Measurements from ENCODE around the gene MBNL1.

The MBNL1 gene

DNA sequence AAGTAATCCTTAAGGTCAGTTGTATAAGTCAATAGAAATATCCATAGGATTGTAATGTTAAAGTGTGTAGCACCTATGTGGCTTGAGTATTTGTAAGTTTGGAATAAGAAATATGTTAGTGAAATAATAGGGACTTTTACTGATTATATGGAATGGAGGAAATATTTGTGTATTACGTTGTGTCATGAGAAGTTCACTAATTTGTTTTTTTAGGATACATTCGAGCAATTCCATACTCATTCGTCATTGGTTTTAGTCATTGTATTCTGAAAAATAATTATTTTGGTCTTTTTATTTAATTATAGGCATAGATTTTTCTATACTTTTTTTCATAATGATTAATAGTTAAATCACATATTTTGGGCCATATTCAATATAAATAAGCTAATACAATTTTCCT lies 21.0 kb downstream of the MBNL1 start:
- Histone ChIP-seq H3K4me3 (no peak overlapping the region), H3K27ac (no peak overlapping the region)

DNA sequence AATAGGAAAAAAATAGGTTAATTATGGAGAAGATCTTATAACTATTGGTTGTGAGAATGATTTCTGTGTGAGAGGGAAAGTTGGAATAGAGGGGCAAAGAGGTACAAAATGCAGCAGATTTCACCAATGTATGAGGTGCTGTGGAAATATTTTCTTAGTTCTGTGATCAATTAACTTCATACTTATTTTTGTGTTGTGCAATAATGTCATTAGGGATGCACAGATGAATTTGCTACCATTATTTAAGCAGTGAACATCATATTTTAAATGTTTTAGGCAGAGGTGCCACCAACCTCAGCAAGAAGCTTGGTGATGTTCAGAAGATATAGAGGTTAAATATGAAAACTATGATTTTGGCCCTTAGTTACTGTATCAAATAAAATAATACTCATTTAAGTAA lies 21.6 kb downstream of the MBNL1 start:
- no peak overlapping the region for H3K4me3 ChIP-seq
- H3K27ac ChIP-seq, result no peak overlapping the region

DNA sequence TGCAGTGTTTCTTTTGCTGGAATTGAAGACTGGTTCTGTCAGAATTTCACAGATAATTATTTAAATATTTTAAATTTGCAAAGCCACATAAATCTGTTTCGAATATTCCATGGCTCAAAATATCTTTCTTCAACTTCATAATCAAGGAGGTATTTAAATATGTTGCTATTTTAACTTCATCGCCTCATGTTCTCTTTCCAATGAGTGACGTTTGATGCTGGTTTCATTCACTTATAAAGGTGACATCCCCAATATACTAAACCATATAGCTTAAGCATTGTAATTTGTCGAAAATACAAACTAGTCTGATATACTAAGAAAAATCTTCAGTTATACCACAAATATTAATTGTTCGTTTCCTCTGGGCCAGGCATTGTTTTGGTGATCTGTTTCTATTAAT lies 22.5 kb downstream of the MBNL1 start:
- no peak overlapping the region for H3K4me3 ChIP-seq
- H3K27ac ChIP-seq, result peak overlapping the region in 1 of 21 experiments; percentile 2

DNA sequence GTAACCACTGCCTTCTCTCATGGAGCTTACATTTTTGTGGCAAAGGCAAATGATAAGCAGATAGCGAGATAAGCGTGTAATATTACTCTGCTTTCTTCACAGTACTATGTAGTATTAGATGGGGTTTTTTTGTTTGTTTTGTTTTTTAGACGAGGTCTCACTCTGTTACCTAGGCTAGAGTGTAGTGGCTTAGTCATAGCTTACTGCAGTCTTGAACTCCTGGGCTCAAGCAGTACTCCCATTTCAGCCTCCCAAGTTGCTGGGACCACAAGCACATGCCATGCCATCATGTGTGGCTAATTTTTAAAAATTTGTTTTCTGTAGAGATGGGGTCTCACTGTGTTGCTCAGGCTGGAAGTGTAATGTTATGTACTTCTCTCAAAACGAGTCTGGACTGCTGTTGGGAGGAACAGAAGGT lies 22.9 kb downstream of the MBNL1 start:
- Histone ChIP-seq H3K4me3 (no peak overlapping the region), H3K27ac (peak overlapping the region in 4 of 21 experiments; percentile 2 to 18 (median 8))

DNA sequence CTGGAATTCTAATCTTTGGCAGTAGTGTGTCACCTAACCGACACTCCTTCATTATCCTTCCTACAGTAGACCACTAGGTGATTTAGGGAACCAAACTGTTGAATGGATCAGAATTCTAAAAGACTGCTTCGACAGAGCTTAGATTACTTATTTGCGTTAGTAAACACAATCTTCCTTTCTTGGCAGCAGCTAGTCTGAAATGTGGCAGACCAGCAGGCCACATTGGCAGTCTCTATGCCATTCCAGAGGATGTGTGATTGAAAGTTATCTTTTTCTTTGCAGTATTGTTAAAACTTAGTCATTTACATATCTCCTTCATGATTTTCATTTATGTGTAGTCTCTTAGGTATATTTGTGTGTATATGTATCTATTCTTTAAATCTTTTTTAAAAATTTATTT lies 23.6 kb downstream of the MBNL1 start:
- H3K27ac ChIP-seq, result peak overlapping the region in 3 of 21 experiments; percentile 0 to 8 (median 7)
- no peak overlapping the region for H3K4me3 ChIP-seq

DNA sequence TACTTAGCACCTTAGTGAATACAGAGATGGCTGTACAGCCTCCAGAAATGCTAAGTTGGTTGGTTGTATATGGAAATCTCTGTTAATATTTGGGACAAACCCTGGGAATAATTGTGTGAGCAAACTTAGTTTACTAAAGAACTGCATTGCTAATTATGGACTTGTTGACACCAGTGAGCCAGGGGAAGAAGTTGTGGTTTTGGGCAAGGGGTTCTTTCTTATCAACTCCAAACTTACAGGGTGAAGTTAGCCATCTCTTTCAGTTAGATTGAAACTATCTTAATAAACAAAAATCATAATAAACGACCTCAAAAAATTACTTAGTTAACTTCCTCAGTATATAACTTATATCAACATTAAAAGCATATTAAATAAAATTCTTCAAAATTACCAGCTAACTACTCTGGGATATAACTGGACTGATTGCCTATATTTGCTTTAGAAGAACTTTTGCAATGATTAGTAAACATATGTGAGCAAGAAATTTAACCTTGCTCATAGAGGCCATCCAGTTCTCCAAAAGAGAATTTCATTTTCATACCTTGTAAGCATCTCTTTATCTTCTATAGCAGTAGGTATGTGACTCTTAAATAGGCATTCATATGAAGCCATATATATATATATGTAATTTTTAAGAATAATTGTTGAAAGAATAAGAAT lies 24.7 kb downstream of the MBNL1 start:
- Histone ChIP-seq H3K4me3 (no peak overlapping the region), H3K27ac (peak overlapping the region in 2 of 21 experiments; percentile 0 to 38)

DNA sequence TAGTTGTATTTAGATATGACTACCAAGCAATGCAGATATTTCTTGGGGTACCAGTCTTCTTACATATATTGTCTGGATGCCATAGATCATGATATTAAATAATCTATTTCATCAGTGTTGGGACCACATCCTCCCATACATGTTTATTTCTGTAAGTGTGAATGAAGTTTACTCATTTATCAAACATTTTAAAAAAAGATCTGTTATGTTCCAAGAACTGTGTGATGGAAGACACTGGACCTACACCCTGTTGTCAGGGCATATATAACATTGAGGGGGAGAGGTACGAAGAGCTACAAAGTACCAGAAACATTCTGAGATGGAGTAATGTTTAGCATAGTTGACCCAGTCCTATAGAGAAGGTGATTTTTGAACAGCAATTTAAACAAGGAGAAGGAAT lies 26.6 kb downstream of the MBNL1 start:
- no peak overlapping the region for H3K4me3 ChIP-seq

DNA sequence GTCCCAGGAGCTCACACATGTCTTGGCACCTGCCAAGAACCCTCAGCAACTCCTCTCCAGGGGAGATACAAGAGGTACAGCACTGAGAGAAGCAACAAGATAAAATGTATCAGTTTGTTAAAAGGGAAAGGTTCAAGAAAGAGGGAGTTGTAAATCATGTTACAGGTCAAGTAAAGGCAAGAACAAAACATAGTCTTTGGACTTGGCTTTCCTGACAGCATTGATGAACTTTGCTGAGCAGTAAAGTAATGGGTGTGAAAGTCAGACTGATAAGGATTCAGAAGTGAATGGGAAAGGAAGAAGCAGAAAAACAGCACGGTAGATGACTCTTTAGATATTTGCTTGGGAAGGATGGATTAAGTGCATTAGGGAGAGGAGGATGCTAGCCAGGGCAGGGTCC lies 27.1 kb downstream of the MBNL1 start:
- peak overlapping the region in 2 of 21 experiments; percentile 21 to 33 for H3K27ac ChIP-seq

More for the DNA sequence above, 26.6 kb downstream of the MBNL1 start:
- H3K27ac ChIP-seq, result peak overlapping the region in 2 of 21 experiments; percentile 6 to 21

DNA sequence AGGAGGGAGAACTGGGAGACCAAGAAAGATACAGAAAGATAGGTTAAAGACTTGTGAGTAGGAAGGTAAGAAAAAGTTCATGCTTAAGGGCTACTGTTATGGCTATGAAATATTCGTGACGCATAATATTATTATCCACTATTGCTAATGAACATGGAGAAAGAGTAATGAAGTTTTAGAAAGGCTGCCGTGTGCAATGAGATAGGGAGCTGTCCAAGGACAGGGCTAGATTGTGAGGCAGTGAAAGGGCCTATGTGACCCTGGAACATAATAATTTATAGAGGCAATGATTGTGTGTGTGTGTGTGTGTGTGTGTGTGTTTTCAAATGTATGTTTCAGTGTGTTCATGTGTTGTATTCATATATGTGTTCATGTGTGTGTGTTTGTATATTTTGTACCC lies 27.7 kb downstream of the MBNL1 start:
- peak overlapping the region in 1 of 21 experiments; percentile 33 for H3K27ac ChIP-seq
- no peak overlapping the region for H3K4me3 ChIP-seq

More for the DNA sequence above, 27.1 kb downstream of the MBNL1 start:
- H3K4me3 ChIP-seq, result no peak overlapping the region

DNA sequence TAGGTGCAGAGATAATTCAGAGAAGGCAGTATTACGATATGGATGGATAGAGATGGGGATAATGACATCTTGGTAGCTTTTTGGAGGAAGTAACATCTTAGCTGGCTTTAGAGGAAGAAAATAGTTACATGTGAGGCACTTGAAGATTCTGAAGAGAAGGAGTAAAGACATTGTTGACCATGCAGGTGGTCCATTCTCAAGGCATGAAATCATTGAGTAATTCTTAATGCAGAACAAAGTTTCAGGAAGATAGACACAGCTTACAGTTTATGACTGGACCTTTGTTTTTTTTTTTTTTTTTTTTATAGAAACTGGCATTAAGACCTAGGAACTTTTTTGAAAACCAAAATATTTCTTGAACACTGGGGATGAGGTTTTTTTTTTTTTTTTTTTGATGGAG lies 28.2 kb downstream of the MBNL1 start:
- Histone ChIP-seq H3K4me3 (no peak overlapping the region), H3K27ac (no peak overlapping the region)

DNA sequence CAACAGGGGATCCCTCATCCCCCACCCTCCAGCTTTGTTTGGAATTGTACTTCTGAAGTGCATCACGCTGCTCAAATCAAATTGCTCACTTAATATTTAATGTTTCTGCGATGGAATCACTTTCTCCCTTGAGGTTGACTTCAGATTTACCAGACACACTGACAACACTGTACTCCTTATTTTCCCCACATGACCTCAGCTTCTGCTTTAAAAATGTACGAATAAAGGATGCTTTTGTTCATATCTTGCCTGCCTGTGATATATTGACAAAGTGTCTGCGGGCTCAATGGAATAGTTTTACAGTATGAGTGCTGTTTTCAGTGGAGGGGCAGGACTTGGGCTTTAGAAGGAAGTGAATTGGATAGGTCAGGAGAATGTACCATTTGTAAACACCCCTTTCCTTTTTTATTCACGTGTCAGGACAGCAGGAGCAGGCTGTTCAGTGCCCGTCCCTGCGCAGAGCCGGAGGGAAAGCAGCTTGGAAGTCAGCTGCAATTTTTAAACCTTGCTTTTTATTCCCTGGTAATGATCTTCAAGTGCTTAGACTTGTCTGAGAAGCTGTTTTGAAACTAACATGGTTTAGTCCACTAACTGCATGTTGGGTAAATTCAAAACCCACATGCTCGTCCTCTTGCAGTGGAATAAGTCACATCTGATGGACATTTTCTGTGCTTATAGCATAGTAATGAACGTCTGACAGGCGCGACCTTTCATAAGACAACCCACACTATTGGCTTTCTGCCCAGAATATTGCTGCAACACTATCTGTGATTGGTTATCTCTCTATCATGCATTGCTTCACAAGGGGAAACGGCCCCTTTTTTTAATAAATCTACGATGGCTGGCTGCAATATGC lies 29.9 kb downstream of the MBNL1 start:
- Histone ChIP-seq H3K27ac (peak overlapping the region in 20 of 21 experiments; percentile 51 to 87 (median 78)), H3K4me3 (peak overlapping the region in 6 of 7 experiments; percentile 6 to 31 (median 14))

DNA sequence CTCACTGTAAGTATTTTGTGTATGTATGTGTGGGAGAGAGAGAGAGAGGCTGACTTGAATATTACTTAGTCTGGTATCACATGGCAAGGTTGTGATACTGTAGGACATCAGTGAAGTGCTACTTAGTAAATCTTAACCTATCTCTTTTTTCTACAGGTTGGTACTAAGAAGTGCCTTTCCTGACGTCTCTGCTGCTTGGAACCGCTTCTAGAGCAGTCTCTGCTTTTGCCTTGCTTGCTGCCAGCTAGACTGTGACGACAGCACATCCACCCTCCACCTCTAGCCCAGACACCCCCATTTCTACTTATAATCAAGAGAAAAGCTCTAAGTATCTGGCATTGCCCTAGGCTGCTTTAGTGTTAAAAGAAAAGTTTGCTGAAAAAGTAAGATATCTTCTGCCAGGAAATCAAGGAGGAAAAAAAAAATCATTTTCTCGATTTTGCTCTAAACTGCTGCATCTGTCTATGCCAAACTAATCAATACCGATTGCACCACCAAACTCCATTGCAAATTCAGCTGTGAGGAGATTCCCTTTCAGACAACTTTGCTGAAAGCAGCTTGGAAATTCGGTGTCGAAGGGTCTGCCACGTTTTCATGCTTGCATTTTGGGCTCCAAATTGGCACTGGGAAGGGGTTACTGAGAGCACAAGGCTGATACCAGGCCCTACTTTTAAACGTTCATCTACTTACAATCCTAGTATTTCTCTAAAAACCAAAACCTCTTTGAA lies 30.7 kb downstream of the MBNL1 start:
- Histone ChIP-seq H3K4me3 (peak overlapping the region in 6 of 7 experiments; percentile 6 to 31 (median 14)), H3K27ac (peak overlapping the region in 20 of 21 experiments; percentile 6 to 87 (median 78))

DNA sequence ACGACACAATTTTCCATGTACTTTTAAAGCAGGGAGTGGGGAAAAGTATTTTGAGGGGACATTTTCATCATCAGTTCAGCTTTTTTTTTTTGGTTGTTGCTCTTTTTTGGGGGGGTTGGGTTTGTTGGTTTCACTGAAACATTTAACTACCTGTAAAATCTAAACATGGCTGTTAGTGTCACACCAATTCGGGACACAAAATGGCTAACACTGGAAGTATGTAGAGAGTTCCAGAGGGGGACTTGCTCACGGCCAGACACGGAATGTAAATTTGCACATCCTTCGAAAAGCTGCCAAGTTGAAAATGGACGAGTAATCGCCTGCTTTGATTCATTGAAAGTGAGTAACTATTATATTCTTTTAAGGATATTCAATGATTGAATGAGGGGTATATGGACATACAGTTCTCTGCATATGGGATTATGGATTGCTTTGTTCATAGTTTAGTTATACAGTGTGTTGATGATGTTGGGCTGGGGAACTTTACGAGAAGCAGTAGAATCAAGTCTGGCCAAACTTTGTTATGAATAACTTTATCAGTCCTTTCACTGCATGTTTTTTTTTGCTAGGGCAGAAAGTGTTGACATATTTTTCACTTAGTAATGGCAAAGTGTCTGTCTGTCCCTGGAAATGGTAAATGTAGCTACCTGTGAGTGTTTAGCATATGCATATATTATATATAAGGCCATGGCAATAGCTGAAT lies 31.5 kb downstream of the MBNL1 start:
- Histone ChIP-seq H3K27ac (peak overlapping the region in 16 of 21 experiments; percentile 6 to 87 (median 80)), H3K4me3 (peak overlapping the region in 1 of 7 experiments; percentile 31)

DNA sequence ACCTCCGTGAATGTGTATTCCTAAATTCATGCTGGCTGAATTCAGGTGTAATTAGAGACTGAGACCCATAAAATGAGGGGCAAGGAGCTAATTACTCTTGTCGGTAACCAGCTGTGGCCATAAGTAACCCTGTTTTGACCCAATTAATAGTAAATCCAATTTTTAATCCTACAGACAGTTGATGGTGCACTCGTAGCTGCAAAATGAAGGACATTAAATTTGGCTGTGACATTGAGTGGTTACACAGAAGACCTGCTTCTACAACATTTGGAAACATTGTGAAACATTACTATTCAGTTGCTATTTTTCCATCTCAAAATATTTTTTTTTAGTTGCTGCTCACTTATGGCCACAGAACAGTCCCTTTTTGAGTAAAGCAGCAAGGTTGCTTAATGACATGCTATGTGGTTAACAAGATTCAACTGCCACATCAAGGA lies 33.0 kb downstream of the MBNL1 start:
- Histone ChIP-seq H3K4me3 (no peak overlapping the region), H3K27ac (peak overlapping the region in 13 of 21 experiments; percentile 0 to 71 (median 39))

DNA sequence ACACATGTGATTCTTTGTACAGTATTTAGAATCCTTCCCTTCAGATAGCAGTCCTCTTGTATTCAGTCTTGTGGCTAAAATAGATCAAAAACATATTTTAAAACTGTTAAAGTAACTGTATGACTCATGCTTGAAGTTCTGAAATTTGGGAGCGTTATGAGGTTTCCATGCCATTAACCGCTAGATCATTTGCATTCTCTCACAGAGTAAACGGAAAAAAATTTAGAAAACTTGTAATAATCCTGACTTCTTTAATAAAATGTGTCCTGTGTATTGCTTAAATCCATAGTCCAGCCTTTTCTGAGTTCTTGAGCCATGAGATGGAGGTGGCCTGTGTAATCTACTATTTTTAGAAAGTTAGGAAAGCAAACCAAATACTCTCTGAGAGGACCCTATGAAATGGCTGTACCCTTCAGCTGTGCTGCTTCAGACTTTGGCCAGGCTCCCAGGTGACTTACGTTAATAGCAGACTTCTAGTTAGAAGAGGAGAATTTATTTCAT lies 33.8 kb downstream of the MBNL1 start:
- peak overlapping the region in 12 of 21 experiments; percentile 7 to 71 (median 42) for H3K27ac ChIP-seq
- H3K4me3 ChIP-seq, result no peak overlapping the region

DNA sequence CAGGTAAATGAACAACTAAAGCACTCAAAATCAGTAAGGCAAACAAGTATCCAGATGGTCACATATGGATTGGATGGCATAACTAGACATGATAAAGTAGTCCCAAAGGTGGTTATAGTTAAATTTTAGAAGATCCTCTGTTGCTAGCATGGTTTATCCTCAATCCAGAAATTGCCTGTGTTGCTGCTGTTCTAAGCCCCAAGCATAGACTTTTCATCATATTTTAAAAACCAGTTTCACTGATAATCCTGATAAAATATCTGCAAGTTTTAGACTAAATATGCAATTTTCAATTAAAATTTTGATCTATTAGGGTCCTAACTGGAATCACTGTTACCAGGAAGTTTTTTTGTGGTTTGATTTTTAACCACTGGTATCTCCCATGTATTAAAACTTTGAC lies 35.4 kb downstream of the MBNL1 start:
- H3K27ac ChIP-seq, result peak overlapping the region in 1 of 21 experiments; percentile 12
- H3K4me3 ChIP-seq, result no peak overlapping the region

DNA sequence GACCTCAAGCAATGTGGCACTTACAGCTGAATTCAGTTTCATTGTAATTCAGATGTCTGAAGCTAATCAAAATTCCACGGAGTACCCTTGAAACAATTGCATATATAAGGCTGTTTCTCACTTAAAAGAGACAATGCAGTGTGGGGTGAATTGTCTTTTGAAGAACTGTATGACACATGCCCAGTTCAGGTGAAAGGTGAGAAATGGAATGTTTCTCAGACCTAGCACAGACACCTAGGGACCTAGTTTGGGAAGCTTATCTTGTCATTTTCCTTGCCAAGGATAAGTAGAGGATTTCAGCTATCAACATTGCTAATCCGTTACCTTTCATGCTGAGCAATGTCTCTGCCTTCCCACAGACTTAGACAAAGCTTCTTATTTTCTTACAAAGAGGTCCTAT lies 36.3 kb downstream of the MBNL1 start:
- no peak overlapping the region for H3K4me3 ChIP-seq

DNA sequence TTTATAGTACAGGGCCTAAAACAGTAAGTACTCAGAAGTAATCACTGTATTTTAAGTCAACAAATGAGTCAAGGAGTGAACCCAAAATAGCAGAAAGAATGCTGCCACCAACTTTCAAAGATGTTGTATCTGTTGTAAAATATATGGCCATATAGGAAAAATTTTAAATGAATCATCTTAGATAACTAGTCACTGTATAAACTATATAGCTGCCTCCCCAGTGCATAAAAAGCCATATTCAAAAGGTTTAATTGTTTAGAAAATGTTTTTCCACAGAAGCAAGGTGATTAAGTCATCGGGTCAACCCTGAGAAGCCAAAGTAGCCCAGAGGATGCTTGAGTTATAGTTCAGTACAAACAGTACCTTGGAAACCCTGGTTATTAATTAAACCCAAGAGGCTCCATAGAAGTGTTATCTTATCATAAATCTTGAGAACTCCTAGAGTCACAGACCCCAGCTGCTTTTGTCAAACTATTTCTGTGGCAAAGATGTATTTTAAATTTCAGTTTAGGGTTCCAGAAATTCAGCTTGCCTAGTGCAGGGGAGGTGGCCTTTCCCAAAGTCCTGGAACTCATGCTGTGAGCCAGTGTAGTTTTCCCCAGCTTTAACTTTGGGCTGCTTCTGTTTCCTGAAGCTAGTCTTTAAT lies 39.2 kb downstream of the MBNL1 start:
- Histone ChIP-seq H3K27ac (peak overlapping the region in 11 of 21 experiments; percentile 15 to 69 (median 55)), H3K4me3 (no peak overlapping the region)

More for the DNA sequence above, 36.3 kb downstream of the MBNL1 start:
- H3K27ac ChIP-seq, result peak overlapping the region in 1 of 21 experiments; percentile 39

DNA sequence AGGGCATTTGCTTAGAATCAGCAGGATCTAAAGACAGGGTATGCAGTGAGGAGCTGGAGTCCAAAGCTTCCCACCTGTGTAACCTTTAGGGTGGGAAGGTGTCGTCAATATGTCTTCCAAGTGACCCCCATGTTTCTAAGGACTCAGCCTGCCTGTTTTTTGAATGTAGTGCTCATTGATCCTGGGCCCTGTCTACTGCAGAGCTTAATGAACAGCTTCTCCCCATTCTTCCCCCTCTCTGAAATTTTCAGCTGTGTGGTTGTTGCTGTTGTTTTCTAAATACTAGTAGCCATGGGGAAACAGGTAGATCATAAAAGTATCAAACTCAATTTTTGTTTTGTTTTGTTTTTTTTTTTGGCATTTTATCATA lies 39.7 kb downstream of the MBNL1 start:
- no peak overlapping the region for H3K4me3 ChIP-seq
- peak overlapping the region in 12 of 21 experiments; percentile 15 to 69 (median 55) for H3K27ac ChIP-seq
